PC-3 (cell line): Measurements from ENCODE around the gene CD81. TPM values are rescaled to one million over a fixed set of nuclear protein-coding genes. Genes with fewer than 3 reads are reported as not detected.

Experiments used
- ATAC-seq: fragments of 200-7000 bp; cut with Tn5 transposase; 2 replicates; pipeline ENCODE4 v1.9.1; 2020; ENCODE audit warnings: mild to moderate bottlenecking, moderate library complexity
- BruUV-seq: library from RNA; stranded (reverse); fragments of 400-500 nt; replicated peaks from 2 replicates; lab custom pipeline; 2021; lab: Mats Ljungman, UMichigan
- CTCF ChIA-PET: fragments of 300-600 bp; sonication (Branson Sonifier 250); formaldehyde crosslinking; loops from one replicate; lab custom pipeline; 2022; ENCODE audit warnings: antibody characterized with exemption; lab: Charles Lee
- POLR2A ChIA-PET: fragments of 300-600 bp; sonication (Branson Sonifier 250); formaldehyde crosslinking; loops from one replicate; lab custom pipeline; 2022; ENCODE audit warnings: antibody characterized with exemption; ENCODE audit not compliant: unreplicated experiment; lab: Charles Lee
- DNase-seq: peaks from one replicate; pipeline ENCODE4 v3.0.0-alpha.2; 2015
- H2AFZ ChIP-seq: fragments of 300-600 bp; sonication (generic); 2 replicates; pipeline ENCODE4 v1.6.0; 2016; ENCODE audit warnings: antibody characterized with exemption, low read length
- H3F3A ChIP-seq: fragments of 300-600 bp; sonication (generic); one replicate; pipeline ENCODE4 v1.6.0; 2017; ENCODE audit warnings: antibody characterized with exemption, low read length, control low read depth, mild to moderate bottlenecking; ENCODE audit not compliant: unreplicated experiment
- H3K27ac ChIP-seq: fragments of 300-600 bp; sonication (generic); 2 replicates; pipeline ENCODE4 v1.5.1; 2016; ENCODE audit warnings: mild to moderate bottlenecking, low read length
- H3K27me3 ChIP-seq: fragments of 300-600 bp; sonication (generic); 2 replicates; pipeline ENCODE4 v1.6.1; 2016; ENCODE audit warnings: low read length, mixed read lengths
- H3K36me3 ChIP-seq: fragments of 300-600 bp; sonication (generic); 2 replicates; pipeline ENCODE4 v1.6.1; 2016; ENCODE audit warnings: low read depth, mixed run types, low read length, mixed read lengths
- H3K4me1 ChIP-seq: fragments of 300-600 bp; sonication (generic); 2 replicates; pipeline ENCODE4 v1.5.1; 2016; ENCODE audit warnings: low read length; ENCODE audit not compliant: insufficient read depth
- H3K4me2 ChIP-seq: fragments of 300-600 bp; sonication (generic); 2 replicates; pipeline ENCODE4 v1.6.0; 2016; ENCODE audit warnings: low read length
- H3K4me3 ChIP-seq: fragments of 300-600 bp; sonication (generic); 2 replicates; pipeline ENCODE4 v1.5.1; 2016; ENCODE audit warnings: mild to moderate bottlenecking, low read length, mixed read lengths
- H3K79me2 ChIP-seq: fragments of 300-600 bp; sonication (generic); 2 replicates; pipeline ENCODE4 v1.6.1; 2017; ENCODE audit warnings: low read length, mixed read lengths
- H3K9ac ChIP-seq: fragments of 300-600 bp; sonication (generic); 2 replicates; pipeline ENCODE4 v1.6.0; 2016; ENCODE audit warnings: mild to moderate bottlenecking, low read length
- H3K9me2 ChIP-seq: fragments of 300-600 bp; sonication (generic); replicated peaks from 2 replicates; pipeline ENCODE4 v1.6.1; 2016; ENCODE audit warnings: mixed run types, low read length, mixed read lengths
- H3K9me3 ChIP-seq: fragments of 300-600 bp; sonication (generic); 2 replicates; pipeline ENCODE4 v1.6.1; 2016; ENCODE audit warnings: low read length, mixed read lengths
- H4K20me1 ChIP-seq: fragments of 300-600 bp; sonication (generic); 2 replicates; pipeline ENCODE4 v1.6.1; 2016; ENCODE audit warnings: low read length, mixed read lengths
- CTCF ChIP-seq: fragments of 300-600 bp; sonication (generic); conservative IDR thresholded peaks from 2 replicates; pipeline ENCODE4 v1.5.1; 2017; ENCODE audit warnings: antibody characterized with exemption, low read depth, mild to moderate bottlenecking, low read length
- EZH2 ChIP-seq: fragments of 300-600 bp; sonication (generic); IDR thresholded peaks from one replicate; pipeline ENCODE4 v1.6.1; 2017; ENCODE audit warnings: antibody characterized with exemption, mild to moderate bottlenecking, low read length; ENCODE audit not compliant: unreplicated experiment
- EZH2phosphoT487 ChIP-seq: fragments of 300-600 bp; sonication (generic); IDR thresholded peaks from 2 replicates; pipeline ENCODE4 v1.6.1; 2018; ENCODE audit warnings: mild to moderate bottlenecking, antibody characterized with exemption, low read length, borderline replicate concordance
- intact Hi-C: fragments of 100-400 bp; cut with micrococcal nuclease; formaldehyde crosslinking; loops from 2 replicates; pipeline ENCODE4 v1.9.0; 2023
- total RNA-seq: library from RNA; depleted of rRNA; stranded (reverse); fragments of >200 nt; gene quantifications from 2 replicates; pipeline ENCODE4 v1.2.3, GENCODE V29; 2014

The CD81 gene
- total RNA-seq, 1 experiment from 2014 or later: 134 TPM

DNA sequence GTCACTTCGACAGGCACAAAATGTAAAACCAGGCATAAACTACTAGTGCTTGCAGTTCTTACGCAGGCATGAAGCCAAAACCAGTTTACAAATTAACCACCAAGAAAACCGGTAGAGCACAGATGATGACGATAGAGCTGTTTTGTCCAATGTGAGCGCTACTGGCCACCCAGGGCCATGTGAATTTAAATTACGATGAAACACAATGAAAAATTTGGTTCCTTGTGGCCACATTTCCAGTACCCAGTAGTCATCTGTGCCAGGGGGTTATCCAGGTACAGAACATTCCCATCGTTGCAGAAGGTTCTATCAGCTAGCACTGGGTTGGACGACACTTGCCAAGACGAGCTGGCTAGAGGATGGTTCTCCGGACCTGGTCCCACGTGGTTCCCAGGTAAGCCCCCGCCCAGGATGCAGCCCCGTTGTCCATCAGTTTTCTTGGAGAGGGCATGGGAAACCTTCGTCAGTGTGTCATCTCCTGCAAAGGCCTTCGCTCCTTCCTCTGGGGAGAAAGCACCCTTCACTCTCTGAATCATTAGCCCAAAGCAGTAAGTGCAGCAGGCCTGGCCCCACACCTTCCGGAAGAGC, 1.1 kb upstream of the CD81 start:
- ChIA-PET CTCF (no interaction called here), POLR2A (no interaction called here)
- Histone ChIP-seq H3K9me3 (no peaks in the 10 kb centered on the region), H3K9ac (no peak overlapping the region), H3K4me1 (no peaks in the 10 kb centered on the region), H3K79me2 (peaks cover 37% of the 10 kb centered on the region), H4K20me1 (peaks cover 28% of the 10 kb centered on the region), H3K27me3 (no peaks in the 10 kb centered on the region), H3F3A (no peaks in the 10 kb centered on the region), H3K36me3 (no peaks in the 10 kb centered on the region), H3K9me2 (no peaks in the 10 kb centered on the region), H3K27ac (no peak overlapping the region), H2AFZ (no peak overlapping the region), H3K4me3 (no peak overlapping the region), H3K4me2 (no peak overlapping the region)
- no peak for ATAC-seq
- TF ChIP-seq EZH2 (no peak), CTCF (no peak), EZH2phosphoT487 (no peak)
- intact Hi-C loops: no loop called here
- TSS peak; percentile 18 for BruUV-seq
- DNase-seq: no peak

DNA sequence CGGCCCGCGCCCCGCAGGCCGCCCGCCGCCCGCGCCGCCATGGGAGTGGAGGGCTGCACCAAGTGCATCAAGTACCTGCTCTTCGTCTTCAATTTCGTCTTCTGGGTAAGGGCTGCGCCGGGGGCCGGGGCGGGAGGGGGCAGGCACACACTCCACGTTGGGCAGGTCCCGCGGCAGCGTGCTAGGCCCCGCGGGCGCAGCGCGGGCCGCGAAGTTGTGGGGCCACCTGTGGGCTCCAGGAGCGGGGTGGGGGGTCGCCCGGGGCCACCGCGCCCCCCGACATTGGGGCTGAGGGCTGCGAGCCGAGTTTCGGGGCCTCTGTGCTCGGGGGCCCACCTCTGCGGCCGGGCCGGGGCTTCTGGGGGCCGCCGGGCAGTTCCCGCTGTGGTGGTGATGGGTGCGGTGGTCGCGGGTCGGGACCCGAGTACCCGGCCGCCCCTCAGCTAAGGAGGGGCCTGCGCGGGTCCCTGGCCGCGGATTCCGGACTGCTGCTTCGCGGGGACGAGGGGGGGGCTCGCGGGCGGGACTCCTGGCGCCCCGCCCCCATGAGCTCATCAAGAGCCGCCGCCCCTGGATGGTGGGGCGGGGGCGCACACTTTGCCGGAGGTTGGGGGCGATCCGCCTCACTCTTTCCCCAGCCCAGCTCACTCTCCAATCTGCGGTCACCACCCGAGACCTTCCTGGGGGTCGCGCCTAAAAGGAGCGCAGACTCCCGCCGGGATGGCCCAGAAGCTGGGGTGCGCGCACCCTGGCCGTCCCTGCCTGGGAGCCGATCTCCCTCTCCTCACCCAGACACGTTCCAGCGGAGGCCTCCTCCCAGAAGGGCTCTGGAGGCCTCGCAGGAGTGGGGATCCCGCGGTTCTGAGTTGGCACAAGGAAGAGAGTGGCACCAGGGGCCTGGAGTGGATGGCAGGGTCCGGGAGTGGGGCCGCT, 667 bp downstream of the CD81 start:
- DNase-seq (peak; percentile 46), ATAC-seq (peak; percentile 56)
- BruUV-seq: TSS peak; percentile 75
- H3K4me3 ChIP-seq: peak overlapping the region; percentile 99
- no peaks in the 10 kb centered on the region for H3K4me1 ChIP-seq
- CTCF ChIA-PET: interaction anchor here (0.6 to 0.9 kb wide), 6 partner anchors 13 to 301 kb away, joined by 3 to 13 read pairs (median 6); partner anchors contain the start of genes C11orf21 and TSPAN32
- peak overlapping the region; percentile 86 for H3K9ac ChIP-seq
- peaks cover 46% of the 10 kb centered on the region for H4K20me1 ChIP-seq
- H3K27ac ChIP-seq: no peak overlapping the region
- no peaks in the 10 kb centered on the region for H3F3A ChIP-seq
- H3K9me2 ChIP-seq: no peaks in the 10 kb centered on the region
- TF ChIP-seq CTCF (no peak), EZH2 (no peak), EZH2phosphoT487 (no peak)
- no peak overlapping the region for H2AFZ ChIP-seq
- intact Hi-C loops: loop anchor here (1.0 kb wide), 1 partner anchor 23 kb away; the partner anchor contains the start of gene TSSC4
- peak overlapping the region; percentile 94 for H3K4me2 ChIP-seq
- H3K9me3 ChIP-seq: no peaks in the 10 kb centered on the region
- no peaks in the 10 kb centered on the region for H3K27me3 ChIP-seq
- POLR2A ChIA-PET: interaction anchor here (0.6 to 0.7 kb wide), 5 partner anchors 23 to 532 kb away, joined by 3 to 5 read pairs (median 3); partner anchors contain the start of genes C11orf21, TSPAN32 and TSSC4
- no peaks in the 10 kb centered on the region for H3K36me3 ChIP-seq
- H3K79me2 ChIP-seq: peaks cover 54% of the 10 kb centered on the region
